Measurements from ENCODE around the gene RAD51B.

- no peak for TF ChIP-seq EZH2 (IDR thresholded peaks at IDR 0.05)
- TF ChIP-seq FOXP2 (optimal IDR thresholded peaks at IDR 0.05; ENCODE audit: control extremely low read depth, extremely low read length, insufficient read depth) = no peak
- TF ChIP-seq POLR2AphosphoS5 (IDR thresholded peaks at IDR 0.05; ENCODE audit: borderline replicate concordance, low read depth, low read length) = no peak
These were observed 438.4 kb downstream of the RAD51B start for GRCh38 chr14:68257969-68258368.
